ENCODE data around the gene WRAP73. TPM values are rescaled to one million over a fixed set of nuclear protein-coding genes. Genes with fewer than 3 reads are reported as not detected.
"Not testable (repeated sequence)": the region's sequence is repeated elsewhere in the genome, so short reads cannot be mapped to it uniquely, and the experiment has no call there.

WRAP73 gene
- total RNA-seq, 1 donor from 2014 or later: 26.7 TPM

DNA sequence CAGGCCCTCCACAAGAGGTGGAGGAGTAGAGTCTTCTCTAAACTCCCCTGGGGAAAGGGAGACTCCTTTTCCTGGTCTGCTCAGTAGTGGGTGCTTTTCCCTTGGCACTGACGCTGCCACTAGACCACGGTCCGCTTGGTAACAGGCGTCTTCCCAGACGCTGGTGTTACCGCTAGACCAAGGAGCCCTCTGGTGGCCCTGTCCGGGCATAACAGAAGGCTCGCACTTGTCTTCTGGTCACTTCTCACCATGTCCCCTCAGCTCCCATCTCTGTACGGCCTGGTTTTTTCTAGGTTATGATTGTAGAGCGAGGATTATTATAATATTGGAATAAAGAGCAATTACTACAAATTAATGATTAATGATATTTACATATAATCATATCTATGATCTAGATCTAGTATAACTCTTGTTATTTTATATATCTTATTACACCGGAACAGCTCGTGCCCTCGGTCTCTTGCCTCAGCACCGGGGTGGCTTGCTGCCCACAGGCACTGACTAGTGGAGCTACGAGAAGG lies 28.7 kb downstream of the WRAP73 start:
- Mint-ChIP-seq H3K4me1 (ENCODE audit: unreplicated experiment) (peaks cover 28% of the 10 kb centered on the region), H3K4me3 (peak overlapping the region; percentile 37)
- not testable (repeated sequence) for H3K36me3 Mint-ChIP-seq; H3K27me3 Mint-ChIP-seq; DNase-seq (ENCODE audit: extremely low spot score, unreplicated experiment); H3K9me3 Mint-ChIP-seq; H3K27ac Mint-ChIP-seq
- TF ChIP-seq, protein P1, sequence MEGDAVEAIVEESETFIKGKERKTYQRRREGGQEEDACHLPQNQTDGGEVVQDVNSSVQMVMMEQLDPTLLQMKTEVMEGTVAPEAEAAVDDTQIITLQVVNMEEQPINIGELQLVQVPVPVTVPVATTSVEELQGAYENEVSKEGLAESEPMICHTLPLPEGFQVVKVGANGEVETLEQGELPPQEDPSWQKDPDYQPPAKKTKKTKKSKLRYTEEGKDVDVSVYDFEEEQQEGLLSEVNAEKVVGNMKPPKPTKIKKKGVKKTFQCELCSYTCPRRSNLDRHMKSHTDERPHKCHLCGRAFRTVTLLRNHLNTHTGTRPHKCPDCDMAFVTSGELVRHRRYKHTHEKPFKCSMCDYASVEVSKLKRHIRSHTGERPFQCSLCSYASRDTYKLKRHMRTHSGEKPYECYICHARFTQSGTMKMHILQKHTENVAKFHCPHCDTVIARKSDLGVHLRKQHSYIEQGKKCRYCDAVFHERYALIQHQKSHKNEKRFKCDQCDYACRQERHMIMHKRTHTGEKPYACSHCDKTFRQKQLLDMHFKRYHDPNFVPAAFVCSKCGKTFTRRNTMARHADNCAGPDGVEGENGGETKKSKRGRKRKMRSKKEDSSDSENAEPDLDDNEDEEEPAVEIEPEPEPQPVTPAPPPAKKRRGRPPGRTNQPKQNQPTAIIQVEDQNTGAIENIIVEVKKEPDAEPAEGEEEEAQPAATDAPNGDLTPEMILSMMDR (conservative IDR thresholded peaks at IDR 0.05): peak; percentile 72

DNA sequence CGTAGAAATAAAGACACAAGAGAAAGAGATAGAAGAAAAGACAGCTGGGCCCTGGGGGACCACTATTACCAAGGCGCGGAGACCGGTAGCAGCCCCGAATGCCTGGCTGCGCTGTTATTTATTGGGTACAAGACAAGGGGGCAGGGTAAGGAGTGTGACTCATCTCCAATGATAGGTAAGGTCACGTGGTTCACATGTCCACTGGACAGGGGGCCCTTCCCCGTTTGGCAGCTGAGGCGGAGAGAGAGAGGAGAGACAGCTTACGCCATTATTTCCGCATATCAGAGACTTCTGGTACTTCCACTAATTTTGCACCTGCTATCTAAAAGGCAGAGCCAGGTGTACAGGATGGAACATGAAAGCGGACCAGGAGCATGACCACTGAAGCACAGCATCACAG lies 29.2 kb downstream of the WRAP73 start:
- TF ChIP-seq, protein P1 (conservative IDR thresholded peaks at IDR 0.05): no peak
- Mint-ChIP-seq H3K27ac (no peak overlapping the region), H3K4me3 (no peak overlapping the region), H3K4me1 (ENCODE audit: unreplicated experiment) (peaks cover 23% of the 10 kb centered on the region), H3K9me3 (no peaks in the 10 kb centered on the region), H3K36me3 (no peaks in the 10 kb centered on the region), H3K27me3 (peaks cover 10% of the 10 kb centered on the region)
- no peak for DNase-seq (ENCODE audit: extremely low spot score, unreplicated experiment)

DNA sequence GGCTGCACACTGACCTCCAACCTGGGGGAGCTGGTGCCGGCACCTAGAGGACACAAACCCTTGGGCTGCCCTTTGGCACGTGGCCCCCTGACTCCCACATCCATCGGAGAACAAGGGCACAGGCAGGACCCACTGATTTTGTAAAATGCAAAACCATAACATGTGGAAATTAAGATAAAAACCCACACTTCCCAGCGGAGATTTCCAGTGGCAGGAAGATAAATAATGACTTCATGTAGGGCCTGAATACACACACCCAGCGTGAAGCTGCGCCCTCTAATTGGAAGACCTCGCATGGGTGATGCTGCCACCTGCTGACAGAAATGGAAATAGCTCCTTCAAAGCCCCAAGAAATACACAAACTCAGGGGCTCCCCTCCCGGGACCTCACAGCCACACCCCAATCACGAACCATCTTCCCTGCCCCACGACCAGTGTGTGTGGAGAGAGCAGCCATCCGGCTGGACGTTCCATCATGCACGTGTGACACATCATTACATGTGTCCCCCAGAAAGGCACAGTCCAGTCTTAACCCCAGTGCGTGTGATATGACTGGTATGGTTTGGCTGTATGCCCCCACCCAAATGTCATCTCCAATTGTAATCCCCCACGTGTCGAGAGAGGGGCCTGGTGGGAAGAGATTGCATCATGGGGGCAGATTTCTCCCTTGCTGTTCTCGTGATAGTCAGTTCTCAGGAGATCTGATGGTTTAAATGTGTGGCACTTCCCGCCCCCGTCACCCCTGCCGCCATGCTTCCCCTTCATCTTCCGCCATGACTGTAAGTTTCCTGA lies 30.8 kb downstream of the WRAP73 start:
- H3K4me3 Mint-ChIP-seq: no peak overlapping the region
- TF ChIP-seq, protein P1 (conservative IDR thresholded peaks at IDR 0.05): peak; percentile 92
- peak overlapping the region; percentile 17 for H3K27ac Mint-ChIP-seq
- H3K9me3 Mint-ChIP-seq: no peaks in the 10 kb centered on the region
- H3K27me3 Mint-ChIP-seq: peaks cover 12% of the 10 kb centered on the region
- H3K4me1 Mint-ChIP-seq (ENCODE audit: unreplicated experiment): peaks cover 33% of the 10 kb centered on the region
- H3K36me3 Mint-ChIP-seq: no peaks in the 10 kb centered on the region
- no peak for DNase-seq (ENCODE audit: extremely low spot score, unreplicated experiment)

DNA sequence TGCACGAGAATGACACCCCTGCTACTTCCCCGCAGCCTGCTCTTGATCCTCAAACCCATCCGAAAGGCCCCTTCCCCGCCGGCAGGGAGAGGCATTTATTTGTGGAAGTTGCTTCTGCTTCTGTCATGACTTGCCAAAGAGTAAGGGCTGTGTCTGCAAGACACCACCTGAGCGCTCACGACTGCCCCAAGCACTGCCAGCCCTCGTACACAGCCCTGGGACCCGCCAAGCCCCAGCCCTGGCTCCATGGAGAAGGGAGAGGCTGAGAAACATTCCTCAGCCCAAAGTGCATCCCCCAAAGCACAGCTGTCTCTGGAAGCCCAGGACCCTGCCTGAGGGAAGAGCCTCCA lies 31.4 kb downstream of the WRAP73 start:
- peaks cover 12% of the 10 kb centered on the region for H3K27me3 Mint-ChIP-seq
- peak overlapping the region; percentile 17 for H3K27ac Mint-ChIP-seq
- TF ChIP-seq, protein P1 (conservative IDR thresholded peaks at IDR 0.05): no peak
- no peaks in the 10 kb centered on the region for H3K9me3 Mint-ChIP-seq
- no peaks in the 10 kb centered on the region for H3K36me3 Mint-ChIP-seq
- DNase-seq (ENCODE audit: extremely low spot score, unreplicated experiment): no peak
- H3K4me1 Mint-ChIP-seq (ENCODE audit: unreplicated experiment): peaks cover 33% of the 10 kb centered on the region
- H3K4me3 Mint-ChIP-seq: no peak overlapping the region

DNA sequence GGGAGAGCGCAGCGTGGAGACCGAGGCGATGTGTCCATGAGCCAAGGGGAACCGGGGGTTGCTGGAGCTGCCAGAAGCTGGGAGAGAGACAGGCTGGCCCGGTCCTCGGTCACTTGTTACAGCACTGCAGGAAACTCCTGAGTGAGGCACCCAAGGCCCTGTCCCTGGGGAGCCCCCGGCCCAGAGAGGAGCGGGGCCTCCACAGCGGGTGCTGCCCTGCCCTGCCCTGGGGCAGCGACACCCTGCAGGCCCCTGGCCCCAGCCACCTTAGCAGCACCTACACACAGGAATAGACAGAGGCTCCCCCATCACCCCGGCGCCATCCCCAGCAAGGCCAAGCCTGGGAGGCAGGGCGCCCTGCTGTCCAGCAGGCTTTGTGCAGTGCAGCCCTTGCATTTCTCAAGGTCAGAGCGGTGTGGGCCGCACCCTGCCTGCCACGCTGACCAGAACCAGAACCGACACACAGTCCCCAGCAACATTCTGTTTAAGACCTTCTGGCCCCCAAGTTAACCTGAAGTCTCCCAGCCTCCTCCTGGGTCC lies 32.0 kb downstream of the WRAP73 start:
- H3K4me3 Mint-ChIP-seq: no peak overlapping the region
- no peaks in the 10 kb centered on the region for H3K36me3 Mint-ChIP-seq
- H3K27ac Mint-ChIP-seq: no peak overlapping the region
- H3K27me3 Mint-ChIP-seq: peaks cover 15% of the 10 kb centered on the region
- no peak for DNase-seq (ENCODE audit: extremely low spot score, unreplicated experiment)
- TF ChIP-seq, protein P1 (conservative IDR thresholded peaks at IDR 0.05): no peak
- peaks cover 33% of the 10 kb centered on the region for H3K4me1 Mint-ChIP-seq (ENCODE audit: unreplicated experiment)
- no peaks in the 10 kb centered on the region for H3K9me3 Mint-ChIP-seq
